A673 (cell line): Measurements from ENCODE around the gene NACA2. TPM values are rescaled to one million over a fixed set of nuclear protein-coding genes. Genes with fewer than 3 reads are reported as not detected.

Source experiments
- BruUV-seq: library from RNA; stranded (reverse); fragments of 400-500 nt; replicated peaks from 2 replicates; lab custom pipeline; 2021; lab: Mats Ljungman, UMichigan
- CTCF ChIA-PET: fragments of 300-600 bp; sonication (Branson Sonifier 250); formaldehyde crosslinking; loops from one replicate; lab custom pipeline; 2022; ENCODE audit warnings: antibody characterized with exemption; lab: Charles Lee
- POLR2A ChIA-PET: fragments of 300-600 bp; sonication (Branson Sonifier 250); formaldehyde crosslinking; loops from one replicate; lab custom pipeline; 2022; ENCODE audit warnings: antibody characterized with exemption; ENCODE audit not compliant: low non-redundant PET; lab: Charles Lee
- DNase-seq: peaks from one replicate; pipeline ENCODE4 v3.0.0-alpha.2; 2015; ENCODE audit warnings: low spot score
- H3K27ac ChIP-seq: fragments of 200-600 bp; sonication (generic); 2 replicates; pipeline ENCODE4 v1.5.1; 2016; ENCODE audit warnings: mixed run types, low read depth, mild to moderate bottlenecking, mixed read lengths, antibody characterized with exemption, low read length; ENCODE audit not compliant: poor library complexity, severe bottlenecking
- H3K27me3 ChIP-seq: fragments of 200-600 bp; sonication (generic); replicated peaks from 2 replicates; pipeline ENCODE4 v1.6.1; 2017; ENCODE audit warnings: mixed run types, low read depth, mild to moderate bottlenecking, mixed read lengths, antibody characterized with exemption, low read length; ENCODE audit not compliant: insufficient read depth, poor library complexity
- H3K36me3 ChIP-seq: fragments of 200-600 bp; sonication (generic); 2 replicates; pipeline ENCODE4 v1.6.1; 2016; ENCODE audit warnings: mixed run types, mild to moderate bottlenecking, mixed read lengths, antibody characterized with exemption, low read length; ENCODE audit not compliant: insufficient read depth, poor library complexity, severe bottlenecking
- H3K4me1 ChIP-seq: fragments of 200-600 bp; sonication (generic); 2 replicates; pipeline ENCODE4 v1.6.1; 2017; ENCODE audit warnings: mixed run types, mild to moderate bottlenecking, mixed read lengths, antibody characterized with exemption, low read length; ENCODE audit not compliant: insufficient read depth, poor library complexity, severe bottlenecking
- H3K4me3 ChIP-seq: fragments of 200-600 bp; sonication (generic); 2 replicates; pipeline ENCODE4 v1.5.1; 2016; ENCODE audit warnings: low read depth, mixed run types, mild to moderate bottlenecking, mixed read lengths, low read length; ENCODE audit not compliant: poor library complexity, severe bottlenecking
- H3K9me3 ChIP-seq: fragments of 200-600 bp; sonication (generic); 2 replicates; pipeline ENCODE4 v1.6.1; 2016; ENCODE audit warnings: mixed run types, low read depth, mild to moderate bottlenecking, mixed read lengths, antibody characterized with exemption, low read length; ENCODE audit not compliant: poor library complexity, severe bottlenecking
- EZH2 ChIP-seq: fragments of 200-600 bp; sonication (generic); IDR thresholded peaks from 2 replicates; pipeline ENCODE4 v1.6.1; 2017; ENCODE audit warnings: borderline replicate concordance, low read depth, mild to moderate bottlenecking, mixed read lengths, antibody characterized with exemption, low read length; ENCODE audit not compliant: poor library complexity, severe bottlenecking
- intact Hi-C: fragments of 100-400 bp; cut with micrococcal nuclease; formaldehyde crosslinking; loops from one replicate; pipeline ENCODE4 v1.10.0; 2022; ENCODE audit not compliant: unreplicated experiment
- total RNA-seq: library from RNA; stranded (reverse); gene quantifications from 2 replicates; pipeline ENCODE4 v1.2.3, GENCODE V29; 2021
- TF ChIP-seq, protein P1 (sequence below): fragments of 300-800, 200-600 bp; sonication (generic); conservative IDR thresholded peaks from 2 replicates; pipeline ENCODE4 v1.5.1; 2017; ENCODE audit warnings: low read depth, mild to moderate bottlenecking, antibody characterized with exemption, low read length, moderate library complexity, mixed read lengths

The NACA2 gene
- total RNA-seq, 1 experiment from 2014 or later: not detected

DNA sequence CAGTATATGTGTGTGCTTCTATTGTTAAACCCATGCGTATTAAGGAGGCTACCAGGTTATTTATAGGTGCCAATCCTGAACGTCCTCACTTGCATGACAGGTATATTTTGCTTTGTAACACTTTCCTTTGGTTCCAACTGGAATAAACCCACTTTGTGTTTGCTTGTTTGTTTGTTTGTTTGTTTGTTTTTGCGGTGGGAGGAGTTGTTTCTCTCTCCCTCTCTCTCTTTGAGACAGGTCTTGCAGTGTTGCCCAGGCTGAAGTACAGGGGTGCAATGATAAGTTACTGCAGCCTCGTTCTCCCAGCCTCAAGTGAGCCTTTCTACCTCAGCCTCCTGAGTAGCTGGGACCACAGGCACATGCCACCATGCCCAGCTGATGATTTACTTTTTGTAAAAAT lies 28.7 kb downstream of the NACA2 start:
- Histone ChIP-seq H3K9me3 (no peaks in the 10 kb centered on the region), H3K36me3 (no peaks in the 10 kb centered on the region), H3K27me3 (no peaks in the 10 kb centered on the region), H3K4me3 (no peak overlapping the region), H3K27ac (no peak overlapping the region), H3K4me1 (no peaks in the 10 kb centered on the region)
- TF ChIP-seq, protein P1, sequence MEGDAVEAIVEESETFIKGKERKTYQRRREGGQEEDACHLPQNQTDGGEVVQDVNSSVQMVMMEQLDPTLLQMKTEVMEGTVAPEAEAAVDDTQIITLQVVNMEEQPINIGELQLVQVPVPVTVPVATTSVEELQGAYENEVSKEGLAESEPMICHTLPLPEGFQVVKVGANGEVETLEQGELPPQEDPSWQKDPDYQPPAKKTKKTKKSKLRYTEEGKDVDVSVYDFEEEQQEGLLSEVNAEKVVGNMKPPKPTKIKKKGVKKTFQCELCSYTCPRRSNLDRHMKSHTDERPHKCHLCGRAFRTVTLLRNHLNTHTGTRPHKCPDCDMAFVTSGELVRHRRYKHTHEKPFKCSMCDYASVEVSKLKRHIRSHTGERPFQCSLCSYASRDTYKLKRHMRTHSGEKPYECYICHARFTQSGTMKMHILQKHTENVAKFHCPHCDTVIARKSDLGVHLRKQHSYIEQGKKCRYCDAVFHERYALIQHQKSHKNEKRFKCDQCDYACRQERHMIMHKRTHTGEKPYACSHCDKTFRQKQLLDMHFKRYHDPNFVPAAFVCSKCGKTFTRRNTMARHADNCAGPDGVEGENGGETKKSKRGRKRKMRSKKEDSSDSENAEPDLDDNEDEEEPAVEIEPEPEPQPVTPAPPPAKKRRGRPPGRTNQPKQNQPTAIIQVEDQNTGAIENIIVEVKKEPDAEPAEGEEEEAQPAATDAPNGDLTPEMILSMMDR: no peak
- TF ChIP-seq EZH2: no peak
- POLR2A ChIA-PET: no interaction called here
- no TSS peak for BruUV-seq
- DNase-seq: no peak
- CTCF ChIA-PET: no interaction called here
- intact Hi-C loops: no loop called here

DNA sequence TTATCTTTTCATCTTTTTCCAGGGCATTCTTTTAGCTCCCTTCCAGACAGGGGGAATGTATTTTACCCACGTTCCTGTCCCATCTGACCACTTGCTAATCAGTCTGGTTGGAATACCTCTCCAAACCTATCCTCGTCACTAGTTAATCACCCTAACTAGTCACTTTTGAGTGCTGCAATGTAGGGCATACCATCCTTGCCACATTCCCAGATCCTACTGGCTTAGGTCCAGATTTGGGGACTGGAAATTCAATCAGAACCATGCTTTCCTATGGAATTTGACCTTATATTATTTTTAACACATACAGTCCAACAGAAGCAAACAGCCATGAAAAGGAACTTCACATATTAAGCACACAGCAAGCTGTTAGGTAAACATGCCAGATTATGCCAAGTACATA lies 29.7 kb downstream of the NACA2 start:
- ChIA-PET CTCF (no interaction called here), POLR2A (no interaction called here)
- no peak for TF ChIP-seq EZH2
- TF ChIP-seq, protein P1: no peak
- no peak for DNase-seq
- intact Hi-C loops: no loop called here
- H3K4me1 ChIP-seq: no peaks in the 10 kb centered on the region
- H3K27me3 ChIP-seq: no peaks in the 10 kb centered on the region
- H3K4me3 ChIP-seq: no peak overlapping the region
- H3K36me3 ChIP-seq: no peaks in the 10 kb centered on the region
- BruUV-seq: no TSS peak
- H3K9me3 ChIP-seq: no peaks in the 10 kb centered on the region
- H3K27ac ChIP-seq: no peak overlapping the region

DNA sequence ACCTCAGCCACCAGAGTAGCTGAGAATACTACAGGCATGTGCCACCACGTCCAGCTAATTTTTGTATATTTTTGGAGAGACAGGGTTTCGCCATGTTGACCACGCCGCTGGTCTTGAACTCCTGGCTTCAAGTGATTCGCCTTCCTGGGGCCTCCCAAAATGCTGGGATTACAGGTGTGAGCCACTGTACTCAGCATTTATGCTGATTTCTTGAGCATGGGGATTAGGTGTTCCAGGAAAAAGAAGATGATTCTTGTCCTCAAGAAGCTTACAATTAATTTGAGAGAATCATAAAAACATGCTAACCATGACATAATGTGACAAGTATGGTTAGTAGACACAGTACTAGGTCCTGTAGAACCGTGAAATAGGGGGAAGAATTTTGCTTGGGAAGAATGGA lies 30.9 kb downstream of the NACA2 start:
- H3K27me3 ChIP-seq: no peaks in the 10 kb centered on the region
- intact Hi-C loops: no loop called here
- no peaks in the 10 kb centered on the region for H3K36me3 ChIP-seq
- DNase-seq: no peak
- TF ChIP-seq EZH2: no peak
- TF ChIP-seq, protein P1: no peak
- CTCF ChIA-PET: no interaction called here
- peaks cover 2% of the 10 kb centered on the region for H3K4me1 ChIP-seq
- no peak overlapping the region for H3K4me3 ChIP-seq
- no peak overlapping the region for H3K27ac ChIP-seq
- H3K9me3 ChIP-seq: no peaks in the 10 kb centered on the region
- no TSS peak for BruUV-seq
- POLR2A ChIA-PET: no interaction called here
